Natural killer cell treated with Interleukin-12 subunit alpha and Interleukin-12 subunit beta and Interleukin-15 and Interleukin-18, amount 100 ng/mL, for 72 hours (primary cell): ENCODE data around the gene DLEU7. TPM values are rescaled to one million over a fixed set of nuclear protein-coding genes. Genes with fewer than 3 reads are reported as not detected.

Experiments used
- ATAC-seq, 2 donors: fragments of 150-1000 bp; cut with Tn5 transposase in 1 of 2; sonication (Bioruptor Pico), chemical (Tn5 transposase) in 1 of 2; 2 replicates each; pipeline ENCODE4 v1.10.0; 2021
- DNase-seq: peaks from one replicate; pipeline ENCODE4 v3.0.0; 2022; ENCODE audit warnings: low spot score
- H3K27ac Mint-ChIP-seq, 2 donors: 1 replicate in 1 of 2; 2 replicates in 1 of 2; pipeline ENCODE4 v1.8.0; 2022; ENCODE audit warnings: mixed read lengths in 2 of 2, mild to moderate bottlenecking in 1 of 2, moderate library complexity in 1 of 2
- H3K27me3 Mint-ChIP-seq, 2 donors: 1 replicate in 1 of 2; 2 replicates in 1 of 2; pipeline ENCODE4 v1.8.0; 2022; ENCODE audit warnings: mixed read lengths in 2 of 2
- H3K36me3 Mint-ChIP-seq: one replicate; pipeline ENCODE4 v1.8.0; 2022; ENCODE audit warnings: mixed read lengths
- H3K4me1 Mint-ChIP-seq, 2 donors: 1 replicate in 1 of 2; 2 replicates in 1 of 2; pipeline ENCODE4 v1.8.0; 2022; ENCODE audit warnings: low read depth in 2 of 2, mixed read lengths in 2 of 2, mild to moderate bottlenecking in 1 of 2
- H3K4me3 Mint-ChIP-seq: one replicate; pipeline ENCODE4 v1.8.0; 2022; ENCODE audit warnings: mixed read lengths
- H3K9me3 Mint-ChIP-seq: 2 replicates; pipeline ENCODE4 v1.8.0; 2022; ENCODE audit warnings: mixed read lengths
- total RNA-seq, 2 donors: library from RNA; stranded (reverse); gene quantifications; one replicate each; pipeline ENCODE4 v1.2.3, GENCODE V29; 2022

DLEU7 gene
- total RNA-seq, 2 donors from 2014 or later: not detected

GRCh38 chr13:50798923-50799322 lies 44.6 kb downstream of the DLEU7 start:
- H3K27me3 Mint-ChIP-seq: peaks cover 5 to 6% of the 10 kb centered on the region in 2 donors
- H3K4me3 Mint-ChIP-seq: no peak overlapping the region
- H3K36me3 Mint-ChIP-seq: no peaks in the 10 kb centered on the region
- no peaks in the 10 kb centered on the region for H3K9me3 Mint-ChIP-seq
- no peak overlapping the region for H3K27ac Mint-ChIP-seq
- ATAC-seq: no peak
- H3K4me1 Mint-ChIP-seq: peaks cover 11 to 12% of the 10 kb centered on the region in 2 donors
- DNase-seq: no peak

GRCh38 chr13:50797091-50797490 lies 46.4 kb downstream of the DLEU7 start:
- no peak for DNase-seq
- Mint-ChIP-seq H3K4me1 (peaks cover 11 to 12% of the 10 kb centered on the region in 2 donors), H3K36me3 (no peaks in the 10 kb centered on the region), H3K27ac (no peak overlapping the region), H3K9me3 (no peaks in the 10 kb centered on the region), H3K4me3 (no peak overlapping the region), H3K27me3 (peaks cover 9 to 10% of the 10 kb centered on the region in 2 donors)
- no peak for ATAC-seq

- Mint-ChIP-seq H3K27me3 (peaks cover 9 to 10% of the 10 kb centered on the region in 2 donors), H3K4me1 (peaks cover 9 to 11% of the 10 kb centered on the region in 2 donors), H3K27ac (no peak overlapping the region), H3K9me3 (no peaks in the 10 kb centered on the region), H3K4me3 (no peak overlapping the region), H3K36me3 (no peaks in the 10 kb centered on the region)
- ATAC-seq: no peak
- no peak for DNase-seq
Observed at GRCh38 chr13:50796463-50796862, 47.0 kb downstream of the DLEU7 start.

GRCh38 chr13:50794226-50794625 lies 49.3 kb downstream of the DLEU7 start:
- Mint-ChIP-seq H3K9me3 (no peaks in the 10 kb centered on the region), H3K27ac (no peak overlapping the region), H3K4me1 (peaks cover 0 to 3% of the 10 kb centered on the region in 2 donors), H3K27me3 (peaks cover 3 to 5% of the 10 kb centered on the region in 2 donors), H3K36me3 (no peaks in the 10 kb centered on the region), H3K4me3 (no peak overlapping the region)
- DNase-seq (no peak), ATAC-seq (no peak)

- no peaks in the 10 kb centered on the region for H3K4me1 Mint-ChIP-seq
- H3K36me3 Mint-ChIP-seq: no peaks in the 10 kb centered on the region
- peaks cover 7% of the 10 kb centered on the region in 2 donors for H3K27me3 Mint-ChIP-seq
- no peak overlapping the region for H3K4me3 Mint-ChIP-seq
- H3K27ac Mint-ChIP-seq: no peak overlapping the region
- no peak for DNase-seq
- no peak for ATAC-seq
- no peaks in the 10 kb centered on the region for H3K9me3 Mint-ChIP-seq
Observed at GRCh38 chr13:50793026-50793425, 50.5 kb downstream of the DLEU7 start.

GRCh38 chr13:50788551-50789210 lies 54.8 kb downstream of the DLEU7 start:
- H3K4me3 Mint-ChIP-seq: no peak overlapping the region
- ATAC-seq (no peak), DNase-seq (no peak)
- no peaks in the 10 kb centered on the region for H3K9me3 Mint-ChIP-seq
- H3K36me3 Mint-ChIP-seq: no peaks in the 10 kb centered on the region
- H3K4me1 Mint-ChIP-seq: no peaks in the 10 kb centered on the region
- no peak overlapping the region for H3K27ac Mint-ChIP-seq
- H3K27me3 Mint-ChIP-seq: peaks cover 7 to 13% of the 10 kb centered on the region in 2 donors

- H3K27ac Mint-ChIP-seq: no peak overlapping the region
- no peaks in the 10 kb centered on the region for H3K4me1 Mint-ChIP-seq
- peaks cover 6 to 20% of the 10 kb centered on the region in 2 donors for H3K27me3 Mint-ChIP-seq
- no peaks in the 10 kb centered on the region for H3K9me3 Mint-ChIP-seq
- no peaks in the 10 kb centered on the region for H3K36me3 Mint-ChIP-seq
- no peak for DNase-seq
- ATAC-seq: no peak
- no peak overlapping the region for H3K4me3 Mint-ChIP-seq
Observed at GRCh38 chr13:50787316-50788195, 55.9 kb downstream of the DLEU7 start.

GRCh38 chr13:50783717-50784290 lies 59.7 kb downstream of the DLEU7 start:
- H3K27me3 Mint-ChIP-seq: peaks cover 21 to 42% of the 10 kb centered on the region in 2 donors
- H3K4me1 Mint-ChIP-seq: no peaks in the 10 kb centered on the region
- no peaks in the 10 kb centered on the region for H3K9me3 Mint-ChIP-seq

GRCh38 chr13:50783066-50783465 lies 60.4 kb downstream of the DLEU7 start:
- no peak overlapping the region for H3K4me3 Mint-ChIP-seq
- DNase-seq: no peak
- no peaks in the 10 kb centered on the region for H3K4me1 Mint-ChIP-seq

More at GRCh38 chr13:50783717-50784290, 59.7 kb downstream of the DLEU7 start:
- Mint-ChIP-seq H3K27ac (no peak overlapping the region), H3K4me3 (no peak overlapping the region), H3K36me3 (no peaks in the 10 kb centered on the region)
- no peak for DNase-seq
- no peak for ATAC-seq

GRCh38 chr13:50780201-50781015 lies 63.1 kb downstream of the DLEU7 start:
- no peak overlapping the region for H3K27ac Mint-ChIP-seq
- DNase-seq (no peak), ATAC-seq (no peak)
- no peaks in the 10 kb centered on the region for H3K4me1 Mint-ChIP-seq
- H3K36me3 Mint-ChIP-seq: peaks cover 9% of the 10 kb centered on the region
- peaks cover 28 to 65% of the 10 kb centered on the region in 2 donors for H3K27me3 Mint-ChIP-seq
- H3K9me3 Mint-ChIP-seq: no peaks in the 10 kb centered on the region
- H3K4me3 Mint-ChIP-seq: no peak overlapping the region

More at GRCh38 chr13:50783066-50783465, 60.4 kb downstream of the DLEU7 start:
- H3K36me3 Mint-ChIP-seq: no peaks in the 10 kb centered on the region
- ATAC-seq: no peak
- H3K27me3 Mint-ChIP-seq: peaks cover 21 to 47% of the 10 kb centered on the region in 2 donors
- H3K27ac Mint-ChIP-seq: no peak overlapping the region
- no peaks in the 10 kb centered on the region for H3K9me3 Mint-ChIP-seq

- H3K27me3 Mint-ChIP-seq: peaks cover 30 to 73% of the 10 kb centered on the region in 2 donors
- ATAC-seq: no peak
- no peak for DNase-seq
- H3K27ac Mint-ChIP-seq: no peak overlapping the region
- H3K4me1 Mint-ChIP-seq: no peaks in the 10 kb centered on the region
- no peaks in the 10 kb centered on the region for H3K9me3 Mint-ChIP-seq
- no peak overlapping the region for H3K4me3 Mint-ChIP-seq
- H3K36me3 Mint-ChIP-seq: peaks cover 14% of the 10 kb centered on the region
Observed at GRCh38 chr13:50779443-50780200, 63.9 kb downstream of the DLEU7 start.
